Natural killer cell (primary cell): ENCODE results near the gene SMC6. TPM values are rescaled to one million over a fixed set of nuclear protein-coding genes. Genes with fewer than 3 reads are reported as not detected.
A peak's percentile ranks its signal among the peaks of the same experiment; 100 is the strongest.

Experiments
- ATAC-seq, 3 donors: fragments of 150-1000 bp in 2 of 3; fragments of 200-7000 bp in 1 of 3; cut with Tn5 transposase; 1 replicate in 1 of 3; 2 replicates in 2 of 3; pipeline ENCODE4 v1.10.0; 2021; ENCODE audit warnings: mild to moderate bottlenecking in 2 of 3, moderate library complexity in 2 of 3
- DNase-seq, 2 donors: peaks; one replicate each; pipeline versions ENCODE4 v3.0.0 to v3.0.0-alpha.2; 2013 to 2021; ENCODE audit warnings: mixed read lengths in 1 of 2
- H3K27ac ChIP-seq: one replicate; pipeline ENCODE4 v1.5.1; 2013; ENCODE audit warnings: mild to moderate bottlenecking, low read length
- H3K27me3 ChIP-seq: one replicate; pipeline ENCODE4 v1.6.1; 2013; ENCODE audit warnings: low read length; ENCODE audit not compliant: control insufficient read depth, insufficient read depth
- H3K36me3 ChIP-seq: one replicate; pipeline ENCODE4 v1.6.1; 2013; ENCODE audit warnings: low read length; ENCODE audit not compliant: control insufficient read depth, insufficient read depth
- H3K4me1 ChIP-seq: one replicate; pipeline ENCODE4 v1.6.1; 2013; ENCODE audit warnings: low read length; ENCODE audit not compliant: control insufficient read depth, insufficient read depth
- H3K4me3 ChIP-seq: one replicate; pipeline ENCODE4 v1.5.1; 2013; ENCODE audit warnings: low read length
- H3K9me3 ChIP-seq: one replicate; pipeline ENCODE4 v1.6.1; 2013; ENCODE audit warnings: low read length; ENCODE audit not compliant: control insufficient read depth, insufficient read depth
- H3K27ac Mint-ChIP-seq, 2 donors: one replicate each; pipeline ENCODE4 v1.8.0; 2022; ENCODE audit warnings: mild to moderate bottlenecking in 2 of 2, mixed read lengths in 2 of 2, moderate library complexity in 1 of 2
- H3K27me3 Mint-ChIP-seq, 2 donors: one replicate each; pipeline ENCODE4 v1.8.0; 2022; ENCODE audit warnings: low read depth in 2 of 2, mixed read lengths in 2 of 2
- H3K36me3 Mint-ChIP-seq: one replicate; pipeline ENCODE4 v1.8.0; 2022; ENCODE audit warnings: mixed read lengths
- H3K4me1 Mint-ChIP-seq, 2 donors: one replicate each; pipeline ENCODE4 v1.8.0; 2022; ENCODE audit warnings: mixed read lengths in 2 of 2
- H3K4me3 Mint-ChIP-seq: one replicate; pipeline ENCODE4 v1.8.0; 2022; ENCODE audit warnings: mild to moderate bottlenecking, moderate library complexity, mixed read lengths
- H3K9me3 Mint-ChIP-seq, 2 donors: one replicate each; pipeline ENCODE4 v1.8.0; 2022; ENCODE audit warnings: mixed read lengths in 2 of 2
- WGBS: methylation state at CpG from one replicate; pipeline ENCODE4 v1.1.7; 2013; ENCODE audit warnings: missing lambda C conversion rate; ENCODE audit not compliant: insufficient coverage; 5-methylcytosine and 5-hydroxymethylcytosine counted together
- intact Hi-C: fragments of 100-400 bp; cut with micrococcal nuclease; formaldehyde crosslinking; loops from one replicate; pipeline ENCODE4 v1.14.2; 2022
- total RNA-seq, 4 donors: library from RNA; stranded (reverse); fragments of 120-200 nt in 1 of 4; gene quantifications; one replicate each; pipeline versions ENCODE4 v1.2.3 to v1.2.4, GENCODE V29; 2013 to 2022
- TF ChIP-seq, protein P1 (sequence below): fragments of 200-600 bp; IDR thresholded peaks from one replicate; pipeline ENCODE4 v1.8.0; 2022; ENCODE audit warnings: antibody characterized with exemption

Gene SMC6, protein sequence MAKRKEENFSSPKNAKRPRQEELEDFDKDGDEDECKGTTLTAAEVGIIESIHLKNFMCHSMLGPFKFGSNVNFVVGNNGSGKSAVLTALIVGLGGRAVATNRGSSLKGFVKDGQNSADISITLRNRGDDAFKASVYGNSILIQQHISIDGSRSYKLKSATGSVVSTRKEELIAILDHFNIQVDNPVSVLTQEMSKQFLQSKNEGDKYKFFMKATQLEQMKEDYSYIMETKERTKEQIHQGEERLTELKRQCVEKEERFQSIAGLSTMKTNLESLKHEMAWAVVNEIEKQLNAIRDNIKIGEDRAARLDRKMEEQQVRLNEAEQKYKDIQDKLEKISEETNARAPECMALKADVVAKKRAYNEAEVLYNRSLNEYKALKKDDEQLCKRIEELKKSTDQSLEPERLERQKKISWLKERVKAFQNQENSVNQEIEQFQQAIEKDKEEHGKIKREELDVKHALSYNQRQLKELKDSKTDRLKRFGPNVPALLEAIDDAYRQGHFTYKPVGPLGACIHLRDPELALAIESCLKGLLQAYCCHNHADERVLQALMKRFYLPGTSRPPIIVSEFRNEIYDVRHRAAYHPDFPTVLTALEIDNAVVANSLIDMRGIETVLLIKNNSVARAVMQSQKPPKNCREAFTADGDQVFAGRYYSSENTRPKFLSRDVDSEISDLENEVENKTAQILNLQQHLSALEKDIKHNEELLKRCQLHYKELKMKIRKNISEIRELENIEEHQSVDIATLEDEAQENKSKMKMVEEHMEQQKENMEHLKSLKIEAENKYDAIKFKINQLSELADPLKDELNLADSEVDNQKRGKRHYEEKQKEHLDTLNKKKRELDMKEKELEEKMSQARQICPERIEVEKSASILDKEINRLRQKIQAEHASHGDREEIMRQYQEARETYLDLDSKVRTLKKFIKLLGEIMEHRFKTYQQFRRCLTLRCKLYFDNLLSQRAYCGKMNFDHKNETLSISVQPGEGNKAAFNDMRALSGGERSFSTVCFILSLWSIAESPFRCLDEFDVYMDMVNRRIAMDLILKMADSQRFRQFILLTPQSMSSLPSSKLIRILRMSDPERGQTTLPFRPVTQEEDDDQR
- 10 to 100 TPM; 14.0 to 22.3 (median 20.6) TPM for total RNA-seq
- 83.4 TPM for total RNA-seq (2013)

GRCh38 chr2:17753803-17754663, at the start of gene SMC6, which contains the start of gene GEN1:
TSS of gene SMC6 (minus strand) at chr2:17753810. CDS start at chr2:17745946, 7,864 bp downstream.
TSS of gene GEN1 (plus strand) at chr2:17754138. CDS start at chr2:17759944, 5,806 bp downstream.
- H3K9me3 ChIP-seq: no peaks in the 10 kb centered on the region
- Mint-ChIP-seq H3K9me3 (no peaks in the 10 kb centered on the region), H3K4me3 (peak within 1 kb of the TSS; percentile 97), H3K4me1 (peaks cover 22 to 36% of the 10 kb centered on the region in 2 donors), H3K27me3 (no peaks in the 10 kb centered on the region), H3K27ac (peak within 1 kb of the TSS; percentile 96), H3K36me3 (no peaks in the 10 kb centered on the region)
- H3K27ac ChIP-seq: peak within 1 kb of the TSS; percentile 94
- DNase-seq (peak; percentile 88 to 95), ATAC-seq (peak; percentile 83 to 92 (median 85))
- no peaks in the 10 kb centered on the region for H3K27me3 ChIP-seq
- 0% methylated on average over 76 of the region's 76 CpGs for WGBS
- TF ChIP-seq, protein P1, sequence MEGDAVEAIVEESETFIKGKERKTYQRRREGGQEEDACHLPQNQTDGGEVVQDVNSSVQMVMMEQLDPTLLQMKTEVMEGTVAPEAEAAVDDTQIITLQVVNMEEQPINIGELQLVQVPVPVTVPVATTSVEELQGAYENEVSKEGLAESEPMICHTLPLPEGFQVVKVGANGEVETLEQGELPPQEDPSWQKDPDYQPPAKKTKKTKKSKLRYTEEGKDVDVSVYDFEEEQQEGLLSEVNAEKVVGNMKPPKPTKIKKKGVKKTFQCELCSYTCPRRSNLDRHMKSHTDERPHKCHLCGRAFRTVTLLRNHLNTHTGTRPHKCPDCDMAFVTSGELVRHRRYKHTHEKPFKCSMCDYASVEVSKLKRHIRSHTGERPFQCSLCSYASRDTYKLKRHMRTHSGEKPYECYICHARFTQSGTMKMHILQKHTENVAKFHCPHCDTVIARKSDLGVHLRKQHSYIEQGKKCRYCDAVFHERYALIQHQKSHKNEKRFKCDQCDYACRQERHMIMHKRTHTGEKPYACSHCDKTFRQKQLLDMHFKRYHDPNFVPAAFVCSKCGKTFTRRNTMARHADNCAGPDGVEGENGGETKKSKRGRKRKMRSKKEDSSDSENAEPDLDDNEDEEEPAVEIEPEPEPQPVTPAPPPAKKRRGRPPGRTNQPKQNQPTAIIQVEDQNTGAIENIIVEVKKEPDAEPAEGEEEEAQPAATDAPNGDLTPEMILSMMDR: no peak
- no peaks in the 10 kb centered on the region for H3K36me3 ChIP-seq
- peak within 1 kb of the TSS; percentile 93 for H3K4me3 ChIP-seq
- peaks cover 7% of the 10 kb centered on the region for H3K4me1 ChIP-seq
- intact Hi-C loops: no loop called here

DNA sequence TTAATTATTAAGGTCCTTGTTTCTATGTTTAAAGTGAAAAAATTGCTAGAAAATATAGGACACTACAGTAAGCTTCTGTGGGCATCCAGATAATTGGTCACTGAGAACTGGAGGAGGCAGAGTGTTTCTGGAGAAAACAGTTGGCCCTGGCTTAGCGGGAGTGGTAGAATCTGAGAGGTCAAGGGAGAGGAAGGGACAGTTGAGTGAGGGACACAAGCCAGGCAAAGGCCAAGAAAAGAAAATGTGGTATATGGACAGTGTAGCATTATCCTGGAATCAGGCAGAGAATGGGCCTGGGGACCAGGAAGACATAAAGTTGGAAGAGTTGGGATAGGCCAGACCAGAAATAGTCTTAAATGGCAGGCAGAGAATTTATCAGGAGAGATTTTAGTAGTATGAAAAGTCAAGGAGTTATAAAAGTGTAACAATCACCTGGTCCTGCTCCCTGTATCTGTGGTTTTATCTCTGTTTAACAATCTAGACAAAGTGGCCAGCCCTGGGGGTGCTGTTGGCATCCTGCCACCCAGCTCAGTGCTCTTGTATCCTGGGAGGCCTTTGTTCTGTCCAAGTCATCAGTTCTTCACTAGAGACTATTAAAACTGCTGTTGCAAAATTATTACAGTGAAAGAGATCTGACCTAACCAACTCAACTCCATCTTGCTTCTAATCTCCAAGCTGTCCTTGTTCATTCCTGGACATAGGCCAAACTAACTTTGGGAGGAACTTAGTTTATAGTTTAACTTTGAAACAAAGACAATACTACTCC, 47.3 kb upstream of the SMC6 start:
- Mint-ChIP-seq H3K36me3 (no peaks in the 10 kb centered on the region), H3K4me1 (no peaks in the 10 kb centered on the region), H3K27ac (no peak overlapping the region), H3K4me3 (no peak overlapping the region), H3K9me3 (no peaks in the 10 kb centered on the region), H3K27me3 (peaks cover 6 to 20% of the 10 kb centered on the region in 2 donors)
- 96% methylated on average over 1 of the region's 1 CpG for WGBS
- Histone ChIP-seq H3K4me1 (peaks cover 3% of the 10 kb centered on the region), H3K9me3 (no peaks in the 10 kb centered on the region), H3K27ac (no peak overlapping the region), H3K4me3 (no peak overlapping the region), H3K27me3 (no peaks in the 10 kb centered on the region), H3K36me3 (no peaks in the 10 kb centered on the region)
- DNase-seq: no peak
- TF ChIP-seq, protein P1: no peak
- ATAC-seq: no peak
- intact Hi-C loops: no loop called here

GRCh38 chr2:17800219-17800618, 46.6 kb upstream of the SMC6 start:
- TF ChIP-seq, protein P1: no peak
- intact Hi-C loops: no loop called here
- no peaks in the 10 kb centered on the region for H3K9me3 ChIP-seq
- H3K27ac Mint-ChIP-seq: no peak overlapping the region
- H3K36me3 Mint-ChIP-seq: no peaks in the 10 kb centered on the region
- 89% methylated on average over 5 of the region's 5 CpGs for WGBS
- no peak for ATAC-seq
- no peaks in the 10 kb centered on the region for H3K4me1 Mint-ChIP-seq
- H3K4me3 Mint-ChIP-seq: no peak overlapping the region
- no peaks in the 10 kb centered on the region for H3K36me3 ChIP-seq
- peaks cover 10 to 20% of the 10 kb centered on the region in 2 donors for H3K27me3 Mint-ChIP-seq
- H3K4me3 ChIP-seq: no peak overlapping the region
- no peaks in the 10 kb centered on the region for H3K27me3 ChIP-seq
- DNase-seq: no peak
- H3K9me3 Mint-ChIP-seq: no peaks in the 10 kb centered on the region
- no peaks in the 10 kb centered on the region for H3K4me1 ChIP-seq
- no peak overlapping the region for H3K27ac ChIP-seq
